Suprapubic skin (tissue), 3 donors: ENCODE results near the gene KRTAP10-5.

Experiments
- CTCF ChIP-seq, 2 donors: fragments of 200-600 bp in 1 of 2; fragments of 450-650 bp in 1 of 2; sonication (generic) in 1 of 2; IDR thresholded peaks; one replicate each; pipeline ENCODE4 v1.5.1; 2016 to 2019; ENCODE audit warnings: antibody characterized with exemption in 2 of 2, mild to moderate bottlenecking in 1 of 2, moderate library complexity in 1 of 2
- POLR2AphosphoS5 ChIP-seq, 3 donors: sonication (generic); formaldehyde crosslinking; IDR thresholded peaks; one replicate each; pipeline ENCODE4 v1.6.1; 2017; ENCODE audit warnings: antibody characterized with exemption in 3 of 3

- TF ChIP-seq CTCF (IDR thresholded peaks at IDR 0.05) (no peak), POLR2AphosphoS5 (IDR thresholded peaks at IDR 0.05) (no peak)
Measured at GRCh38 chr21:44539046-44539445, 41.4 kb downstream of the KRTAP10-5 start.
